IMR-90 (cell line): ENCODE results near the gene GLT1D1. TPM values are rescaled to one million over a fixed set of nuclear protein-coding genes. Genes with fewer than 3 reads are reported as not detected.

Experiments
- ATAC-seq: fragments of 200-7000 bp; cut with Tn5 transposase; 2 replicates; pipeline ENCODE4 v1.9.1; 2020; ENCODE audit warnings: low read depth, mild to moderate bottlenecking, moderate library complexity
- BruUV-seq: library from RNA; stranded (reverse); fragments of 400-500 nt; replicated peaks from 2 replicates; lab custom pipeline; 2021; lab: Mats Ljungman, UMichigan
- CTCF ChIA-PET: fragments of 300-600 bp; formaldehyde crosslinking; extraction: SDS; loops from one replicate; lab custom pipeline; 2021; ENCODE audit warnings: antibody characterized with exemption; lab: Yijun Ruan, JAX
- POLR2A ChIA-PET: fragments of 300-600 bp; sonication (Branson Sonifier 250); formaldehyde crosslinking; loops from one replicate; lab custom pipeline; 2022; ENCODE audit warnings: antibody characterized with exemption; ENCODE audit not compliant: unreplicated experiment; lab: Charles Lee
- DNase-seq: peaks from one replicate; pipeline ENCODE4 v3.0.0; 2013
- H2AFZ ChIP-seq: replicated peaks from 2 replicates; pipeline ENCODE3; 2013; ENCODE audit warnings: low read length, mild to moderate bottlenecking; ENCODE audit not compliant: poor library complexity
- H2AK5ac ChIP-seq: 2 replicates; pipeline ENCODE4 v1.6.1; 2013; ENCODE audit warnings: low read depth, low read length, inconsistent platforms
- H2AK9ac ChIP-seq: replicated peaks from 2 replicates; pipeline ENCODE3; 2013; ENCODE audit warnings: mild to moderate bottlenecking, low read depth, low read length, moderate library complexity; ENCODE audit not compliant: poor library complexity
- H2BK120ac ChIP-seq: 2 replicates; pipeline ENCODE4 v1.6.1; 2013; ENCODE audit warnings: low read depth, low read length, inconsistent platforms
- H2BK15ac ChIP-seq: 3 replicates; pipeline ENCODE4 v1.6.1; 2013; ENCODE audit warnings: low read depth, low read length, inconsistent platforms
- H2BK20ac ChIP-seq: 2 replicates; pipeline ENCODE4 v1.6.1; 2013; ENCODE audit warnings: low read depth, mild to moderate bottlenecking, inconsistent platforms, low read length, moderate library complexity
- H2BK5ac ChIP-seq: 2 replicates; pipeline ENCODE4 v1.6.1; 2013; ENCODE audit warnings: mild to moderate bottlenecking, low read depth, low read length, inconsistent platforms; ENCODE audit not compliant: poor library complexity, severe bottlenecking
- H3K14ac ChIP-seq: replicated peaks from 2 replicates; pipeline ENCODE4 v1.6.1; 2013; ENCODE audit warnings: low read depth, low read length, inconsistent platforms
- H3K18ac ChIP-seq: 2 replicates; pipeline ENCODE4 v1.6.1; 2013; ENCODE audit warnings: low read depth, low read length, control low read depth
- H3K23ac ChIP-seq: 2 replicates; pipeline ENCODE4 v1.6.1; 2013; ENCODE audit warnings: low read depth, low read length, inconsistent platforms
- H3K27ac ChIP-seq: 2 replicates; pipeline ENCODE4 v1.5.1; 2013; ENCODE audit warnings: mild to moderate bottlenecking, control low read depth, low read length; ENCODE audit not compliant: insufficient read depth
- H3K27me3 ChIP-seq: 2 replicates; pipeline ENCODE4 v1.6.1; 2013; ENCODE audit warnings: low read length; ENCODE audit not compliant: control insufficient read depth, insufficient read depth
- H3K36me3 ChIP-seq: 2 replicates; pipeline ENCODE4 v1.6.1; 2013; ENCODE audit warnings: low read length, mixed read lengths; ENCODE audit not compliant: control insufficient read depth, insufficient read depth
- H3K4ac ChIP-seq: 2 replicates; pipeline ENCODE4 v1.6.1; 2013; ENCODE audit warnings: low read depth, low read length, inconsistent platforms
- H3K4me1 ChIP-seq: 2 replicates; pipeline ENCODE4 v1.6.1; 2013; ENCODE audit warnings: low read length, mixed read lengths; ENCODE audit not compliant: control insufficient read depth, insufficient read depth
- H3K4me2 ChIP-seq: 2 replicates; pipeline ENCODE4 v1.6.1; 2013; ENCODE audit warnings: low read depth, mild to moderate bottlenecking, control low read depth, low read length, moderate library complexity
- H3K4me3 ChIP-seq: 2 replicates; pipeline ENCODE4 v1.5.1; 2013; ENCODE audit warnings: low read depth, mild to moderate bottlenecking, control low read depth, low read length, moderate library complexity; ENCODE audit not compliant: insufficient read depth
- H3K56ac ChIP-seq: 2 replicates; pipeline ENCODE4 v1.6.1; 2013; ENCODE audit warnings: low read length, inconsistent platforms; ENCODE audit not compliant: insufficient read depth; ENCODE audit errors: extremely low read depth
- H3K79me1 ChIP-seq, 2 experiments: 2 replicates each; pipeline ENCODE4 v1.6.1; 2013; ENCODE audit warnings: low read length in 2 of 2, inconsistent platforms in 1 of 2, low read depth in 1 of 2
- H3K9ac ChIP-seq: 2 replicates; pipeline ENCODE4 v1.6.1; 2013; ENCODE audit warnings: low read depth, low read length, control low read depth
- H3K9me1 ChIP-seq: 2 replicates; pipeline ENCODE4 v1.6.1; 2013; ENCODE audit warnings: low read length, inconsistent platforms; ENCODE audit not compliant: insufficient read depth
- H3K9me3 ChIP-seq: 2 replicates; pipeline ENCODE4 v1.6.1; 2013; ENCODE audit warnings: low read length; ENCODE audit not compliant: control insufficient read depth, insufficient read depth
- H4K20me1 ChIP-seq: 2 replicates; pipeline ENCODE4 v1.6.1; 2013; ENCODE audit warnings: low read length, inconsistent platforms; ENCODE audit not compliant: insufficient read depth
- H4K5ac ChIP-seq: 2 replicates; pipeline ENCODE4 v1.6.1; 2013; ENCODE audit warnings: mild to moderate bottlenecking, low read depth, low read length, control low read depth
- H4K8ac ChIP-seq, 2 experiments: 2 replicates each; pipeline ENCODE4 v1.6.1; 2013; ENCODE audit warnings: low read depth in 2 of 2, low read length in 2 of 2, control low read depth in 1 of 2, inconsistent platforms in 1 of 2
- H4K91ac ChIP-seq: 2 replicates; pipeline ENCODE4 v1.6.1; 2013; ENCODE audit warnings: low read depth, low read length, inconsistent platforms; ENCODE audit not compliant: insufficient read depth
- BHLHE40 ChIP-seq: fragments of 150-350 bp; IDR thresholded peaks from 2 replicates; pipeline ENCODE4 v1.6.1; 2016; ENCODE audit warnings: mild to moderate bottlenecking, low read depth, low read length
- CHD1 ChIP-seq: IDR thresholded peaks from 2 replicates; pipeline ENCODE4 v1.6.1; 2012; ENCODE audit warnings: low read depth, low read length, improper control_type of control experiment
- POLR2A ChIP-seq: IDR thresholded peaks from 2 replicates; pipeline ENCODE4 v1.6.1; 2012; ENCODE audit warnings: mild to moderate bottlenecking, low read depth, low read length
- RFX5 ChIP-seq: IDR thresholded peaks from 2 replicates; pipeline ENCODE4 v1.8.0; 2012; ENCODE audit warnings: low read depth, mild to moderate bottlenecking, low read length, moderate library complexity
- SMC3 ChIP-seq: fragments of 150-350 bp; IDR thresholded peaks from 2 replicates; pipeline ENCODE4 v1.6.1; 2016; ENCODE audit warnings: low read depth, mild to moderate bottlenecking, antibody characterized with exemption, low read length, moderate library complexity
- WGBS, 2 experiments: methylation state at CpG; one replicate each; pipeline versions ENCODE4 v1.1.5 to v1.1.7; 2013; ENCODE audit warnings: missing lambda C conversion rate in 2 of 2; ENCODE audit not compliant: insufficient read length in 1 of 2; ENCODE audit errors: extremely low coverage in 2 of 2; 5-methylcytosine and 5-hydroxymethylcytosine counted together
- dilution Hi-C: fragments of 300-500 bp; cut with HindIII; formaldehyde crosslinking; loops from one replicate; pipeline ENCODE4 v1.14.3; 2018; ENCODE audit warnings: low sequenced_read_pairs; ENCODE audit not compliant: unreplicated experiment
- in situ Hi-C: fragments of 300-500 bp; cut with MboI; formaldehyde crosslinking; loops from 3 replicates; pipeline ENCODE4 v1.14.3; 2019; ENCODE audit warnings: low sequenced_read_pairs, inconsistent platforms, mixed read lengths
- intact Hi-C: fragments of 100-400 bp; cut with micrococcal nuclease; formaldehyde crosslinking; loops from 2 replicates; pipeline ENCODE4 v1.10.0; 2022
- polyA plus RNA-seq, 3 experiments: library from polyadenylated mRNA; depleted of rRNA; stranded (reverse); fragments of >200 nt; gene quantifications; 2 replicates each; pipeline ENCODE4 v1.2.3, GENCODE V29; 2012; ENCODE audit warnings: low replicate concordance in 1 of 3
- total RNA-seq: library from RNA; depleted of rRNA; stranded (reverse); fragments of >200 nt; gene quantifications from 2 replicates; pipeline ENCODE4 v1.2.3, GENCODE V29; 2012

GLT1D1 gene
- total and polyA plus RNA-seq, 2 of the 4 experiments (the other 2 are of a cell fraction), result not detected

DNA sequence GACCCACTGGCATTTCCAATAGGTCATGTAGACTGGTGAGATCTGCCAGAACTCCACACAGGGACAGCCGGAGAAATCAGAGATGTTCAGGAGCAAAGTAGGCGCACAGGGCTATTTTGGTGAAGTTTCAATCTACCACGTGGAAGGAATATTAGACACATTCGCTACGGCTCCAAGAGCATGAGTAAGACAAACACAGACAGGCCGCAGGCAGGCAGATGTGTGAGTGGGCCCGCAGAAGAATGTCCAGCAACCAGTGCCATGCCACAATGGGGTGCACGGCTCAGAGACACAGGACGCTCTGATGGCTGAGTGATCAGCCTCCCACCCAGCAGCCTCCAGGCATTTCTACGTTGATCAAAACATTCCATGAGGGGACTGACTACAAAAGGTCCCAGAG lies 39.9 kb upstream of the GLT1D1 start:
- intact Hi-C loops, result no loop called here
- H3K27me3 ChIP-seq, result no peaks in the 10 kb centered on the region
- H3K23ac ChIP-seq, result no peak overlapping the region
- 96% methylated on average over 5 of the region's 10 CpGs; no CpG with 5 or more reads in 1 of the 2 experiments for WGBS, 2 experiments
- peaks cover 33% of the 10 kb centered on the region for H4K20me1 ChIP-seq
- H3K14ac ChIP-seq, result no peak overlapping the region
- H2AFZ ChIP-seq, result no peak overlapping the region
- no peak overlapping the region for H4K8ac ChIP-seq
- DNase-seq (no peak), ATAC-seq (no peak)
- ChIA-PET POLR2A (no interaction called here), CTCF (no interaction called here)
- no peak overlapping the region for H3K4me2 ChIP-seq
- no peak overlapping the region for H2BK5ac ChIP-seq
- TF ChIP-seq SMC3 (no peak), CHD1 (no peak), RFX5 (no peak), BHLHE40 (no peak), POLR2A (no peak)
- no peak overlapping the region for H2AK9ac ChIP-seq
- no peak overlapping the region for H2BK20ac ChIP-seq
- H3K4me1 ChIP-seq, result peaks cover 6% of the 10 kb centered on the region
- no peak overlapping the region for H3K56ac ChIP-seq
- H3K4ac ChIP-seq, result no peak overlapping the region
- no TSS peak for BruUV-seq
- H2AK5ac ChIP-seq, result no peak overlapping the region
- H4K91ac ChIP-seq, result no peak overlapping the region
- no peak overlapping the region for H3K18ac ChIP-seq
- peaks cover 31 to 62% of the 10 kb centered on the region in 2 experiments for H3K79me1 ChIP-seq
- H2BK15ac ChIP-seq, result no peak overlapping the region
- dilution Hi-C loops, result no loop called here
- peaks cover 23% of the 10 kb centered on the region for H3K36me3 ChIP-seq
- H3K4me3 ChIP-seq, result no peak overlapping the region
- no peak overlapping the region for H3K9ac ChIP-seq
- H4K5ac ChIP-seq, result no peak overlapping the region
- in situ Hi-C loops, result no loop called here
- H3K9me1 ChIP-seq, result peaks cover 10% of the 10 kb centered on the region
- H2BK120ac ChIP-seq, result no peak overlapping the region
- no peak overlapping the region for H3K27ac ChIP-seq
- H3K9me3 ChIP-seq, result no peaks in the 10 kb centered on the region
